Esophagus squamous epithelium (tissue), 4 donors: ENCODE results near the gene PROS1.

Source experiments
- POLR2A ChIP-seq, 4 donors: fragments of 450-650 bp; IDR thresholded peaks; one replicate each; pipeline ENCODE4 v1.6.1; 2017; ENCODE audit warnings: antibody characterized with exemption in 4 of 4, mild to moderate bottlenecking in 4 of 4, moderate library complexity in 3 of 4
- TF ChIP-seq, protein P1 (sequence below), 6 experiments: fragments of 450-650 bp in 4 of 6; fragments of 200-600 bp in 2 of 6; sonication (generic) in 2 of 6; IDR thresholded peaks; one replicate each; pipeline ENCODE4 v1.5.1; 2016 to 2019; ENCODE audit warnings: antibody characterized with exemption in 6 of 6, mild to moderate bottlenecking in 4 of 6, moderate library complexity in 4 of 6

- TF ChIP-seq POLR2A (IDR thresholded peaks at IDR 0.05), result no peak
- TF ChIP-seq, protein P1, sequence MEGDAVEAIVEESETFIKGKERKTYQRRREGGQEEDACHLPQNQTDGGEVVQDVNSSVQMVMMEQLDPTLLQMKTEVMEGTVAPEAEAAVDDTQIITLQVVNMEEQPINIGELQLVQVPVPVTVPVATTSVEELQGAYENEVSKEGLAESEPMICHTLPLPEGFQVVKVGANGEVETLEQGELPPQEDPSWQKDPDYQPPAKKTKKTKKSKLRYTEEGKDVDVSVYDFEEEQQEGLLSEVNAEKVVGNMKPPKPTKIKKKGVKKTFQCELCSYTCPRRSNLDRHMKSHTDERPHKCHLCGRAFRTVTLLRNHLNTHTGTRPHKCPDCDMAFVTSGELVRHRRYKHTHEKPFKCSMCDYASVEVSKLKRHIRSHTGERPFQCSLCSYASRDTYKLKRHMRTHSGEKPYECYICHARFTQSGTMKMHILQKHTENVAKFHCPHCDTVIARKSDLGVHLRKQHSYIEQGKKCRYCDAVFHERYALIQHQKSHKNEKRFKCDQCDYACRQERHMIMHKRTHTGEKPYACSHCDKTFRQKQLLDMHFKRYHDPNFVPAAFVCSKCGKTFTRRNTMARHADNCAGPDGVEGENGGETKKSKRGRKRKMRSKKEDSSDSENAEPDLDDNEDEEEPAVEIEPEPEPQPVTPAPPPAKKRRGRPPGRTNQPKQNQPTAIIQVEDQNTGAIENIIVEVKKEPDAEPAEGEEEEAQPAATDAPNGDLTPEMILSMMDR (IDR thresholded peaks at IDR 0.05), result no peak
Observed at GRCh38 chr3:93936549-93936948, 37.1 kb downstream of the PROS1 start.
